GM19240 (cell line): Measurements from ENCODE around the gene JPT2.
A peak's percentile ranks its signal among the peaks of the same experiment; 100 is the strongest.
"Not testable (repeated sequence)": the region's sequence is repeated elsewhere in the genome, so short reads cannot be mapped to it uniquely, and the experiment has no call there.

Experiments
- DNase-seq: peaks from one replicate; pipeline ENCODE4 v3.0.0; 2011; ENCODE audit warnings: low spot score; ENCODE audit not compliant: insufficient read length

JPT2 gene

DNA sequence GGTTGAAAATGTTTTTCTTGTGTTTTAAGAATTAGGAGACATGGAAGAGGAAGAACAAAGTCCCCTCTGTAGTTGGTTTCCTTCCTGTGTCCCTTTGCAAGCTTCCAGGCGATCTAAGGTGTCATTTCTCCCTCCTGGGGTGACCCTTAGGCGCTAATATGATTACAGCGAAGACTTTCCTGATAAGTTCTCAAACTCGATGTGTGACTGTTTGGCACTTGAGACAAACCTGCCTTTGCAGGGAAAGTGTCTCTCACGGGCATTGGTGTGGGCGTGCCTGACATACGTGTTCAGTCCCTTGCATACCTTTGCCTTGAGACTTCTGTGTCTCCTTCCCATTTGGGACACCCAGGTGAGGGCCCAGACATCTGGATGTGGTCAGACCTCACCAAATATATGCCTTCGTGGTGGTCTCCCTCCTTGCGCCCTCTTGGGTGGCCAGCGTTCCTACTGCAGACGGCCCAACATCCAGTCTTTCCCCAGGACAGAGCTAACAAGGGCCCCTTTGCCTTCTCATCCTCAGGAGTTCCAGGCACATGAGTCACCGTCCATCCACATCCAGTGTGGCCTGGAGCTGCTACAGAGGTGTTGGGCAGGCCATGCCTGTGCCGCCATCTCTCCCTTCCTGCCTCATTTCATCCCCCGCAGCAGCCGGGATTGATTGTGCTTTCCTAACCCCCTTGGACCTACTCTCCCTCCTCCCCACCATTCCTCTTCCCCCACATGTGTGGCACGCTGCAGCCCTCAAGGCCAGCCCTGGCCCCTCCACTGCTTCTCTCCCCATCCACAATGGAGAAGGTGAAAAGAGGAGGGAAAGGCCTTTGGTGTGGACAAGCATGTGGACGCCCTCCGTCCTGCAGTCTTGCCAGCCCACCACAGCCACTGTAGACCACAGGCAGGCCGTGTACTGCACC lies 3.1 kb upstream of the JPT2 start:
- DNase-seq: no peak

DNA sequence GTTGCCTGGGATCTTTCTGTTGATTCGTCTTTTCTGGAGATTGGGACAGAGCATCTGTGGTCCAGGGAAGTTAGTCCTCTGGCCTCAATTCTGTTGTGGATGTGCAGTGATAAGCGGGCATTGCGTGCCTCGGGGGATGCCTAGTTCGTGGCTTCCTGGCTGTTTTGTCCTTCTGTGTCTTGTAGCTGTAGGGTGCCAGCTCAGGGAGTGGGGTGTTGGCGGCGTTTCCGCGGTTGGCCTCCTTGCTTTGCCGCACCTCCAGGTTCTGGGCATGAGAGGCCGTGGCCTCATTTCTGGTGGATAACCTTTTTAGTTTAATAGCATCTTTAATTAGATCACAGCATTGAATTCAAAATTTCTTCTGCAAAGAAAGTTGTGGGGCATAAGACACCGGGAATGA lies 1.4 kb upstream of the JPT2 start:
- DNase-seq: no peak

DNA sequence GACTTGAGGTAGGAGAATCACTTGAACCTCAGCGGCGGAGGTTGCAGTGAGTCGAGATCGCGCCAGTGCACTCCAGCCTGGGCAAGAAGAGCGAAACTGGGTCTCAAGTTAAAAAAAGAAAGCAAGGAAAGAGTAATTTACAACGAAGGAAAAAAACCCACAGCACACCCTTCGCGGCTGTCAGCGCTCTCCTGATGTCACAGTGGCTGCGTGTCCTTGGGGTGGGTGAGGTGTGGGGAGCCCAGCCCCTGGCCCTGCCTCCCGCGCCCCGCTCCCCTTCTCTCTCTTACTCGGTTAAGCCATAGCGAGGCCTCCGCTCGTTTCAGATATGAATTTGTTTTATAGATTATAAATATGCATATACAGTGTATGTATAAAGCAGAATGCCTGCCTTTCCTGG lies 740 bp upstream of the JPT2 start:
- no peak for DNase-seq

GRCh38 chr16:1678500-1679098 lies 520 bp downstream of the JPT2 start:
- peak; percentile 36 for DNase-seq

GRCh38 chr16:1680361-1680760 lies 2.3 kb downstream of the JPT2 start:
- DNase-seq: no peak

GRCh38 chr16:1681032-1681431 lies 3.0 kb downstream of the JPT2 start:
- DNase-seq: no peak

- DNase-seq: no peak
Observed at GRCh38 chr16:1687427-1688316, 9.6 kb downstream of the JPT2 start.

DNA sequence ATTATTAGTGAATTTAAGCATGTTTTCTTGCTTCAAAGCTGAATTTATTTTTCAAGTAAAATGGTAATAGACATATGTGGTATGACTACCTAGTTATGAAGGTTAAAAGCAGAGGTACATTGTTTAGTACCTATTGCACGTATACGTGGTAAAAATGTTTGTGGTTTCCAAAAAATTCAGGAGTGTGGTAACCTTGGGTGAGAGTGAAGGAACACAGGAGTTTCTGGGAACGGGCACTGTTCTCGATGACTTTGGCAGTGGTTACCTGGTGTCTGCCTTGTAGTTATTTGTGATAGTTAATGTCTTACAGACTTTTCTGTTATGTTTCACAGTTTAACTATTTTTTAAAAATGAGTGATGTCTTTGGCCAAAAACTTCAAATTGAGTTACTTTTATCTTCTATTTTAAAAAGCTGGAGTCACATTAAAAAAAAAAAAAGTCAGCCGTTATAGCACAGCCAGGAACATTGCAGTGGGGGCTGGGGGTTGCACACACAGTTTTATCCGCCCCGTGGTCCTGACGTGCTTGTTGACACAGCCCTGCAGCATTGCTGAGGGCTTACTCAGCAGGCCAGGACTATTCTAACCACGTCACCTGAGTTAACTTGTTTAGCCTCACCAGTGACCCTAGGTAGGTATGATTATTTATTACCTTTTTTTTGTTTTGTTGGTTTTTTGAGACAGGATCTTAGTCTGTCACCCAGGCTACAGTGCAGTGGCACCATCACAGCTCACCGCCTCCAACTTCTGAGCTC lies 10.9 kb downstream of the JPT2 start:
- no peak for DNase-seq

- no peak for DNase-seq
Observed at GRCh38 chr16:1689853-1690252, 11.8 kb downstream of the JPT2 start.

- no peak for DNase-seq
Observed at GRCh38 chr16:1690810-1691209, 12.7 kb downstream of the JPT2 start.

GRCh38 chr16:1691276-1691675 lies 13.2 kb downstream of the JPT2 start:
- DNase-seq: no peak

- DNase-seq: no peak
Observed at GRCh38 chr16:1691956-1692355, 13.9 kb downstream of the JPT2 start.

DNA sequence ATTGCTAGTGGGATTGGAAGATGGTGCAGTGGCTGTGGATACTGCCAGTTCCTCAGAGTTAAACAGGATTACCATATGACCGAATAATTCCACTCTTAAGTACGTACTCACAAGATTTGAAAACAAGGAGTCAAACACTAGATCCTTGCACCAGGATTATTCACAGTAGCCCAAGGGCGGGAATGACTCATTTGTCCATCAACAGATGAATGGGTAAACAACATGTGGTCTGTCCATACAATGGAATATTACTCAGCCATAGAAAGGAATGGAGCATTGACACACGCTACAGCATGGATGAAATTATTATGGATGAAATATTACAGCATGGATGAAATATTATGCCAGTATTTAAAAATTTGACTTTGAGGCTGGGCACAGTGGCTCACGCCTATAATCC lies 18.8 kb downstream of the JPT2 start:
- DNase-seq: no peak

DNA sequence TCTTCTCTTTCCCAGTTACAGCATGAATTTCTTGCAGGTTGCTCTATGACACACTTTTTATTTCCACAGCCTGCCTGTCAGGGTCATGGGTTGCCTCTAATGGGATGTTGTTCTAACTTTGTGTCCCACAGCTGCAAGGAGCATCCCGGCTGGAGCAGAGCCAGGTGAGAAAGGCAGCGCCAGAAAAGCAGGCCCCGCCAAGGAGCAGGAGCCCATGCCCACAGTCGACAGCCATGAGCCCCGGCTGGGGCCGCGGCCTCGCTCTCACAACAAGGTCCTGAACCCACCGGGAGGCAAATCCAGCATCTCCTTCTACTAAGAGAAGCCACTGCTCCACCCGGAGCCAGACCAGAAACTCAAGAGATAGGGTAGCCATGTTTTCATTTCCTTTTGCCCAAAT lies 20.6 kb downstream of the JPT2 start:
- no peak for DNase-seq

DNA sequence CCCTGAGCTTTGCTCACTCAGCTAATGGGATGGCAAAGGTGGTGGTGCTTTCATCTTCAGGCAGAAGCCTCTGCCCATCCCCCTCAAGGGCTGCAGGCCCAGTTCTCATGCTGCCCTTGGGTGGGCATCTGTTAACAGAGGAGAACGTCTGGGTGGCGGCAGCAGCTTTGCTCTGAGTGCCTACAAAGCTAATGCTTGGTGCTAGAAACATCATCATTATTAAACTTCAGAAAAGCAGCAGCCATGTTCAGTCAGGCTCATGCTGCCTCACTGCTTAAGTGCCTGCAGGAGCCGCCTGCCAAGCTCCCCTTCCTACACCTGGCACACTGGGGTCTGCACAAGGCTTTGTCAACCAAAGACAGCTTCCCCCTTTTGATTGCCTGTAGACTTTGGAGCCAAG lies 22.2 kb downstream of the JPT2 start:
- no peak for DNase-seq

GRCh38 chr16:1701216-1701878 lies 23.3 kb downstream of the JPT2 start:
- DNase-seq: no peak

- DNase-seq: not testable (repeated sequence)
Observed at GRCh38 chr16:1705324-1705687, 27.2 kb downstream of the JPT2 start.

GRCh38 chr16:1705688-1706385 lies 27.8 kb downstream of the JPT2 start, which contains the start of gene MAPK8IP3:
TSS of gene MAPK8IP3 (plus strand) at chr16:1706195. CDS start at chr16:1706340, 145 bp downstream.
- DNase-seq: peak; percentile 97

DNA sequence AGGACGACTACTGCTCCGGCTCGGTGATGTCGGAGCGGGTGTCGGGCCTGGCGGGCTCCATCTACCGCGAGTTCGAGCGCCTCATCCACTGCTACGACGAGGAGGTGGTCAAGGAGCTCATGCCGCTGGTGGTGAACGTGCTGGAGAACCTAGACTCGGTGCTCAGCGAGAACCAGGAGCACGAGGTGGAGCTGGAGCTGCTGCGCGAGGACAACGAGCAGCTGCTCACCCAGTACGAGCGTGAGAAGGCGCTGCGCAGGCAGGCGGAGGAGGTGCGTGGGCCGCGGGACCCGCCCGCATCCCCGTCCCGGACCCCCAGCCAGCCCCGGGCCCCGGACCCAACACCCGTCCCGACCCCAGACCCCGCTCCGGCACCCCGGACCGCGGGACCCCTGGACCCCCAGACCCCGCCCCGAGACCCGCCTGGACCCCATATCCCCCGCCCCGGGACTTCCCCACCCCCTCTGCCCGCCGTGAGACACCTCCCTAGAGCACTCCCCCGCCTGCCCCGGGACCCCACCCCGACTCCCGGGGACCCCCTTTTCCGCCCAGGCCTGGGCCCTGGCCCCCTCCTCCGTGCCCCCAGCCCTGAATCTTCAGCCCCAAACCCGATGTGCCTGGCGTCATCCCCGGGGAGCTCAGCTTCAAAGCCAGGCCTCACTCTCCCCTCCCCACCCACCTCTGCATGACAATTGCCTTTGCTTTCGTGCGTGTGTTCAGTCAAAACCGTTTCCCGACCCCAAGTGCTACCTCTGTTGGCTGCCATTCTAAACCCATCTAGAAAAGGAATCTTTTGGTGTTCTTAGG lies 28.5 kb downstream of the JPT2 start:
- DNase-seq: peak; percentile 48
